ENCODE measurements around the gene HOXB13. TPM values are rescaled to one million over a fixed set of nuclear protein-coding genes. Genes with fewer than 3 reads are reported as not detected.

Gene HOXB13
- total and polyA plus RNA-seq, 8 donors: 0.15 to 0.29 TPM; not detected in 6

- Histone ChIP-seq H3K9me3 (no peaks in the 10 kb centered on the region), H3K36me3 (no peaks in the 10 kb centered on the region), H3K4me3 (no peak overlapping the region), H3K27me3 (peaks cover 0 to 67% (median 5%) of the 10 kb centered on the region in 3 donors), H3K4me1 (no peaks in the 10 kb centered on the region), H3K27ac (no peak overlapping the region)
- no peak for DNase-seq
- WGBS, 5 donors: 83 to 92% (median 85%) methylated on average over 4 to 5 of the region's 5 CpGs
- intact Hi-C loops (cut with DNase I; ENCODE audit: low total_unique reads): no loop called here
- no peak for TF ChIP-seq CTCF (IDR thresholded peaks at IDR 0.05)
- TF ChIP-seq POLR2AphosphoS5 (IDR thresholded peaks at IDR 0.05): no peak
- no peak for TF ChIP-seq EP300 (IDR thresholded peaks at IDR 0.05)
- TF ChIP-seq POLR2A (IDR thresholded peaks at IDR 0.05): no peak
Observed at GRCh38 chr17:48769009-48769675, 40.6 kb upstream of the HOXB13 start.

- 68 to 90% (median 77%) methylated on average over 4 of the region's 4 CpGs for WGBS, 5 donors
- TF ChIP-seq POLR2AphosphoS5 (IDR thresholded peaks at IDR 0.05) (no peak), POLR2A (IDR thresholded peaks at IDR 0.05) (no peak), EP300 (IDR thresholded peaks at IDR 0.05) (no peak), CTCF (IDR thresholded peaks at IDR 0.05) (no peak)
- no peak overlapping the region for H3K4me3 ChIP-seq
- H3K9me3 ChIP-seq: no peaks in the 10 kb centered on the region
- intact Hi-C loops (cut with DNase I; ENCODE audit: low total_unique reads): no loop called here
- H3K27me3 ChIP-seq: peaks cover 0 to 79% (median 3%) of the 10 kb centered on the region in 3 donors
- DNase-seq: no peak
- no peaks in the 10 kb centered on the region for H3K4me1 ChIP-seq
- no peaks in the 10 kb centered on the region for H3K36me3 ChIP-seq
- no peak overlapping the region for H3K27ac ChIP-seq
Observed at GRCh38 chr17:48767263-48767774, 38.8 kb upstream of the HOXB13 start.

DNA sequence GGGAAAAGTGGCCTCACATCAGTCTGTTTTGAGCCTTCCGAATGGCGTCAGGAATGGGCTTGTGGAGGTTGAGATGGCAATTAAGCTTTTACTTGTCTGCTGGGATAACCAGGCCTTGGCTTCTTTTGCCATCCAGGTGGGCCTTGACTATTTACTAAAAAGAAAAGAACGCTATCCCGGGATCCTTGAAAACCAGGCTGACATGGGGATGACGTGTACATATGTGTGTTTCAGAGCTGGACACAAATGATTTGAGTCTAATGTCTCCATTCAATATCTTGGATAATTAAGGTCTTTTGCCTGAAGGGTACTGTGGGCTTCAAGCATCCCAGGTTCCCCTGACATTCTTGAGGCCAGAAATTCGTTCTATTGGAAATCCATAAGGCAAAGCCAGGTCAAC is 32.6 kb upstream of the HOXB13 start:
- Histone ChIP-seq H3K9me3 (no peaks in the 10 kb centered on the region), H3K4me3 (no peak overlapping the region), H3K27ac (no peak overlapping the region), H3K4me1 (peaks cover 0 to 12% (median 7%) of the 10 kb centered on the region in 4 donors), H3K36me3 (no peaks in the 10 kb centered on the region), H3K27me3 (peaks cover 0 to 96% (median 13%) of the 10 kb centered on the region in 3 donors)
- DNase-seq: no peak
- intact Hi-C loops (cut with DNase I; ENCODE audit: low total_unique reads): no loop called here
- WGBS, 5 donors: 74 to 90% (median 79%) methylated on average over 6 of the region's 6 CpGs
- TF ChIP-seq CTCF (IDR thresholded peaks at IDR 0.05) (no peak), EP300 (IDR thresholded peaks at IDR 0.05) (no peak), POLR2AphosphoS5 (IDR thresholded peaks at IDR 0.05) (no peak), POLR2A (IDR thresholded peaks at IDR 0.05) (no peak)

GRCh38 chr17:48760411-48760810 is 31.9 kb upstream of the HOXB13 start:
- Histone ChIP-seq H3K27me3 (peaks cover 6 to 98% (median 18%) of the 10 kb centered on the region in 3 donors), H3K4me1 (peaks cover 0 to 12% (median 7%) of the 10 kb centered on the region in 4 donors), H3K4me3 (no peak overlapping the region), H3K36me3 (no peaks in the 10 kb centered on the region), H3K27ac (no peak overlapping the region), H3K9me3 (no peaks in the 10 kb centered on the region)
- WGBS, 5 donors: 18 to 41% (median 29%) methylated on average over 4 of the region's 4 CpGs
- TF ChIP-seq CTCF (IDR thresholded peaks at IDR 0.05): no peak
- TF ChIP-seq POLR2AphosphoS5 (IDR thresholded peaks at IDR 0.05): no peak
- TF ChIP-seq POLR2A (IDR thresholded peaks at IDR 0.05): no peak
- TF ChIP-seq EP300 (IDR thresholded peaks at IDR 0.05): no peak
- no peak for DNase-seq
- intact Hi-C loops (cut with DNase I; ENCODE audit: low total_unique reads): no loop called here

Data from stomach (tissue), 9 donors.